Transverse colon (tissue), 4 donors: ENCODE results near the gene SNUPN. TPM values are rescaled to one million over a fixed set of nuclear protein-coding genes. Genes with fewer than 3 reads are reported as not detected.

ENCODE experiments used
- DNase-seq: peaks from one replicate; pipeline ENCODE4 v3.0.0-alpha.2; 2019
- H3K27ac ChIP-seq, 4 donors: fragments of 200-600 bp; sonication (generic); 2 replicates each; pipeline ENCODE4 v1.5.1; 2016 to 2018; ENCODE audit warnings: inconsistent platforms in 4 of 4
- H3K27me3 ChIP-seq: fragments of 200-600 bp; sonication (generic); 2 replicates; pipeline ENCODE4 v1.5.1; 2017; ENCODE audit warnings: inconsistent platforms
- H3K36me3 ChIP-seq, 4 donors: fragments of 200-600 bp; sonication (generic); 2 replicates each; pipeline ENCODE4 v1.5.1; 2017 to 2019; ENCODE audit warnings: inconsistent platforms in 4 of 4
- H3K4me1 ChIP-seq, 4 donors: fragments of 200-600 bp; sonication (generic); 2 replicates each; pipeline ENCODE4 v1.5.1; 2017 to 2020; ENCODE audit warnings: inconsistent platforms in 4 of 4
- H3K4me3 ChIP-seq, 4 donors: fragments of 200-600 bp; sonication (generic); 1 replicate in 1 of 4; 2 replicates in 3 of 4; pipeline versions ENCODE4 v1.5.1 to v1.6.1; 2017 to 2019; ENCODE audit warnings: inconsistent platforms in 4 of 4
- H3K9me3 ChIP-seq, 2 donors: fragments of 200-600 bp; sonication (generic); 2 replicates each; pipeline ENCODE4 v1.5.1; 2017 to 2019; ENCODE audit warnings: inconsistent platforms in 2 of 2
- EP300 ChIP-seq: sonication (generic); formaldehyde crosslinking; IDR thresholded peaks from one replicate; pipeline ENCODE4 v1.6.1; 2017; ENCODE audit warnings: antibody characterized with exemption, low read depth
- POLR2A ChIP-seq: fragments of 450-650 bp; IDR thresholded peaks from one replicate; pipeline ENCODE4 v1.6.1; 2016; ENCODE audit warnings: antibody characterized with exemption, mild to moderate bottlenecking, moderate library complexity
- POLR2AphosphoS5 ChIP-seq, 3 donors: sonication (generic); formaldehyde crosslinking; IDR thresholded peaks; one replicate each; pipeline ENCODE4 v1.6.1; 2016; ENCODE audit warnings: antibody characterized with exemption in 3 of 3
- WGBS, 2 donors: methylation state at CpG; one replicate each; pipeline ENCODE4 v1.1.5; 2018; ENCODE audit warnings: low coverage in 1 of 2; 5-methylcytosine and 5-hydroxymethylcytosine counted together
- in situ Hi-C, 4 donors: fragments of 200-750 bp; cut with MboI; loops; one replicate each; pipeline versions ENCODE4 v1.15.0 to v1.15.1; 2017; ENCODE audit warnings: low sequenced_read_pairs in 3 of 4, low pct_ligation_motif_present in 1 of 4, low pct_unique_long_range_greater_than_20kb in 1 of 4
- intact Hi-C: fragments of 100-400 bp; cut with DNase I; formaldehyde crosslinking; loops from one replicate; pipeline ENCODE4 v1.15.1; 2023; ENCODE audit warnings: low total_unique reads
- total RNA-seq, 4 donors: library from RNA; depleted of rRNA; stranded (reverse); fragments of >200 nt; gene quantifications; one replicate each; pipeline ENCODE4 v1.1.0, GENCODE V29; 2016
- TF ChIP-seq, protein P1 (sequence below), 5 experiments: fragments of 200-600 bp in 3 of 5; fragments of 450-650 bp in 2 of 5; sonication (generic) in 3 of 5; IDR thresholded peaks; 1 replicate in 2 of 5; 2 replicates in 3 of 5; pipeline ENCODE4 v1.5.1; 2016 to 2017; ENCODE audit warnings: antibody characterized with exemption in 5 of 5, inconsistent platforms in 3 of 5, mild to moderate bottlenecking in 2 of 5, moderate library complexity in 1 of 5

SNUPN gene
- total RNA-seq, 4 donors from 2014 or later: 9.4 to 29.5 (median 23.2) TPM

DNA sequence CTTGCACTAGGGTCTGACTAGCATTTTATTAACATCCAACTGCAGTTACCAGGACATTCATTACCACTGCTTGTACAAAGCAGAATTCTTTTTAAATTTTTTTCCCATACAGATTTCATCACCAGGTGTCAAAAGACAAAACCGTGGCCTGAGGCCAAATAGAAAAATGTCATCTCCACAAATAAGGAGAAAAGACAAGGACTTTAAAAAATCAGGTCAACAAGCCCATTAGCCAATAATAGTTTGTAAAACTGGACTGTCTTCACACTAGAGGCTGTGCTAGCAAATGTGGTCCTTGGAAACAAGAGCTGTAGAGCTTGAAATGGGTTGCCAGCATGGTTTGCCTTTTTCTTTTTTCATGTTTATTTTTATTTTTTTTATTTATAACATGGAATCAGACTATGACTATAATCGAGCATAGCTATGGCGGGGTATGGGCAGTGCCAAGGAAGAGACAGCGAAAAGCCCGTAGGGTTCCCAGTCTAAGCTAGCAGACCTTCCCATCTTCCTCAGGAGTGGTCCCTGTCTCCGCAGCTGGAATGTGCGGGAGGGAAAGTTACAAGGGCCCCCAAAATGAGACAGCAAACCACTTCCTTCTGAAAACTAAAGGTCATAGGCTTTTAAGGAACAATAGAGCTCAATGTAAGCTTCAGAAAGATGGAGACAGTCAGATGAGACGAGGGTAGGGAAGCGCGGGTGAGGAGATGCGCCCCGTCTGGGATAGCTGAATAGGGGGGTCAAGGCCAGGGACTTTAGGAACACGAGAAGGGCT, 47.9 kb downstream of the SNUPN start:
- Histone ChIP-seq H3K9me3 (no peaks in the 10 kb centered on the region), H3K4me1 (peaks cover 5 to 36% (median 23%) of the 10 kb centered on the region in 4 donors), H3K36me3 (no peaks in the 10 kb centered on the region), H3K27ac (peak overlapping the region; percentile 88 to 96 (median 94)), H3K4me3 (peak overlapping the region; percentile 64 to 98 (median 86)), H3K27me3 (no peaks in the 10 kb centered on the region)
- intact Hi-C loops (loop anchor here (5.0 kb wide), 1 partner anchor 120 kb away; no protein-coding TSS in a partner anchor), in situ Hi-C loops (no loop called here)
- DNase-seq: no peak
- WGBS, 2 donors: 2 to 8% methylated on average over 10 to 13 of the region's 13 CpGs
- TF ChIP-seq POLR2AphosphoS5 (IDR thresholded peaks at IDR 0.05): no peak
- TF ChIP-seq EP300: no peak
- TF ChIP-seq, protein P1, sequence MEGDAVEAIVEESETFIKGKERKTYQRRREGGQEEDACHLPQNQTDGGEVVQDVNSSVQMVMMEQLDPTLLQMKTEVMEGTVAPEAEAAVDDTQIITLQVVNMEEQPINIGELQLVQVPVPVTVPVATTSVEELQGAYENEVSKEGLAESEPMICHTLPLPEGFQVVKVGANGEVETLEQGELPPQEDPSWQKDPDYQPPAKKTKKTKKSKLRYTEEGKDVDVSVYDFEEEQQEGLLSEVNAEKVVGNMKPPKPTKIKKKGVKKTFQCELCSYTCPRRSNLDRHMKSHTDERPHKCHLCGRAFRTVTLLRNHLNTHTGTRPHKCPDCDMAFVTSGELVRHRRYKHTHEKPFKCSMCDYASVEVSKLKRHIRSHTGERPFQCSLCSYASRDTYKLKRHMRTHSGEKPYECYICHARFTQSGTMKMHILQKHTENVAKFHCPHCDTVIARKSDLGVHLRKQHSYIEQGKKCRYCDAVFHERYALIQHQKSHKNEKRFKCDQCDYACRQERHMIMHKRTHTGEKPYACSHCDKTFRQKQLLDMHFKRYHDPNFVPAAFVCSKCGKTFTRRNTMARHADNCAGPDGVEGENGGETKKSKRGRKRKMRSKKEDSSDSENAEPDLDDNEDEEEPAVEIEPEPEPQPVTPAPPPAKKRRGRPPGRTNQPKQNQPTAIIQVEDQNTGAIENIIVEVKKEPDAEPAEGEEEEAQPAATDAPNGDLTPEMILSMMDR (IDR thresholded peaks at IDR 0.05): no peak
- TF ChIP-seq POLR2A: no peak

DNA sequence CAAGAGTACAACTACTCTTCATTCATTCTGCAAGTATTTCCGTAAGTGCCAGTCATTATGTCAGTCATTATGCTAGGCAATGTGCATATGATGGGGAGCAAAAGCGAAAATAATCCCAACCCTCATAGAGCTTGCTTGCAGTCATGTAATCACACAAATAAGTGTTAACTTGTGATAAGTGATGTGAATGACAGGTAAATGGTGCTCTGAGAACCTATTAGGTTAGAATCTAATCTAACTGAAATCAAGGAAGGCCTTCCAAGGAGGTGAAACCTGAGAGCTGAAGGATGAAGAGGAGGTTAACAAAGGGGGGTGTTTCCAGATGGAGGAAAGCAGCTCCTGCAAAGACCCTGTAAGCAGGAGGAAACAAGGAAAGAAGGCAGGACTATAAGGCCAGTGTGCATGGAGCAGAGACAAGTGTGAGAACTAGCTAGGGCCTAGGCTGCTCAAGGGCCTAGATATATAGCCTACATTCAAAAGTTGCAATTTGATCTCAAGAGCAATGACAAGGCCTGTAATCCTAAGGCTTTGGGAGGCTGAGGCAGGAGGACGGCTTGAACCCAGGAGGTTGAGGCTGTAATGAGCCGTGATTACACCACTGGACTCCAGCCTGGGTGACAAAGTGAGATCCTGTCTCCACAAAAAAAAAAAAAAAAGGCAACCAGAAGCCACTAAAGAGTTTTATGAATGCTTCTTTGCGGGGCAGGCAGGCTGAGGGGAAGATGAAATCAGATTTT, 51.7 kb downstream of the SNUPN start:
- in situ Hi-C loops (no loop called here), intact Hi-C loops (no loop called here)
- Histone ChIP-seq H3K36me3 (no peaks in the 10 kb centered on the region), H3K4me3 (no peak overlapping the region), H3K9me3 (no peaks in the 10 kb centered on the region), H3K4me1 (peaks cover 13 to 50% (median 29%) of the 10 kb centered on the region in 4 donors), H3K27me3 (no peaks in the 10 kb centered on the region), H3K27ac (peak overlapping the region in 1 of 4 donors; percentile 59)
- no peak for DNase-seq
- TF ChIP-seq, protein P1 (IDR thresholded peaks at IDR 0.05): no peak
- TF ChIP-seq POLR2A: no peak
- no peak for TF ChIP-seq POLR2AphosphoS5 (IDR thresholded peaks at IDR 0.05)
- no peak for TF ChIP-seq EP300
- 94 to 97% methylated on average over 5 of the region's 5 CpGs for WGBS, 2 donors

DNA sequence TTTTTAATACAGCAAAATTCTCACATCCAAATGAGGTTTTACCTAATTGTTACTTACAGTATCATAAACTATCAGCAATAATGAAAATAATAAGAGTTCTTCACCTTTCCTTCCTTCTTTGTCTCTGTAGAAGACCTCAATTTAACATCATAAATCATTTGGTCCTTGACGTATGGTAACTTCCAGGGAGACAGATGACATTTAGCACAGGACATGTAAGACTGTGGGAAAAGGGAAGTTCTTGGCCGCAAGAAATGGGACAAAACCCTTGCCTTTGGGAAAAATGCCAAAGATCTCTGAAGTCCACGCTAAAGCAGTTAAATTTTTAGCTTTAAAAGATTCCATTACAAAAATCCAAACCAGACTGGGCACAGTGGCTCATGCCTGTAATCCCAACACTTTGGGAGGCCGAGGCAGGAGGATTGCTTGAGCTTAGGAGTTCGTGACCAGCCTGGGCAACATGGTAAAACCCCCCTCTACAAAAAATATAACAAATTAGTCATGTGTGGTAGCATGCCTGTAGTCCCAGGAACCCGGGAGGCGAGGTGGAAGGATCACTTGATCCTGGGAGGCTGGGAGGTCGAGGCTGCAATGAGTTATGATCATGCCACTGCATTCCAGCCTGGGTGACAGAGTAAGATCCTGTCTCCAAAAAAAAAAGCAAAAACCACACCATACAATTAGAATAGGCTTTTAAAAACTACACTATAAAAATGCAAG, 55.2 kb downstream of the SNUPN start:
- no peak for DNase-seq

More for the DNA sequence above, 55.2 kb downstream of the SNUPN start:
- in situ Hi-C loops (no loop called here), intact Hi-C loops (no loop called here)
- peak overlapping the region in 2 of 4 donors; percentile 16 to 22 for H3K27ac ChIP-seq
- peaks cover 14 to 35% (median 17%) of the 10 kb centered on the region in 4 donors for H3K4me1 ChIP-seq
- H3K36me3 ChIP-seq: no peaks in the 10 kb centered on the region
- no peaks in the 10 kb centered on the region for H3K27me3 ChIP-seq
- TF ChIP-seq POLR2AphosphoS5 (IDR thresholded peaks at IDR 0.05) (no peak), EP300 (no peak), POLR2A (no peak)
- TF ChIP-seq, protein P1 (IDR thresholded peaks at IDR 0.05): no peak
- no peaks in the 10 kb centered on the region for H3K9me3 ChIP-seq
- H3K4me3 ChIP-seq: no peak overlapping the region
- 70 to 73% methylated on average over 7 to 8 of the region's 8 CpGs for WGBS, 2 donors
